GM23338 (cell line): ENCODE data around the gene NUDT16L1. TPM values are rescaled to one million over a fixed set of nuclear protein-coding genes. Genes with fewer than 3 reads are reported as not detected.

Experiments
- ATAC-seq: fragments of 200-7000 bp; cut with Tn5 transposase; 3 replicates; pipeline ENCODE4 v1.9.1; 2020
- DNase-seq: peaks from one replicate; pipeline ENCODE4 v3.0.0-alpha.2; 2015; ENCODE audit warnings: low spot score
- H2AFZ ChIP-seq: fragments of 200-600 bp; sonication (generic); 2 replicates; pipeline ENCODE4 v1.8.0; 2016; ENCODE audit warnings: antibody characterized with exemption, mild to moderate bottlenecking, moderate library complexity
- H3F3A ChIP-seq: fragments of 200-600 bp; sonication (generic); replicated peaks from 2 replicates; pipeline ENCODE4 v1.8.0; 2017; ENCODE audit warnings: antibody characterized with exemption, mixed run types, low read depth
- H3K27ac ChIP-seq: fragments of 200-600 bp; sonication (generic); 2 replicates; pipeline ENCODE4 v1.6.1; 2016; ENCODE audit warnings: low read depth
- H3K27me3 ChIP-seq: fragments of 200-600 bp; sonication (generic); 2 replicates; pipeline ENCODE4 v1.8.0; 2016; ENCODE audit warnings: mild to moderate bottlenecking, mixed run types, moderate library complexity; ENCODE audit not compliant: insufficient read depth
- H3K36me3 ChIP-seq: fragments of 200-600 bp; sonication (generic); 2 replicates; pipeline ENCODE4 v1.8.0; 2016; ENCODE audit warnings: mild to moderate bottlenecking; ENCODE audit not compliant: insufficient read depth
- H3K4me1 ChIP-seq: fragments of 200-600 bp; sonication (generic); 2 replicates; pipeline ENCODE4 v1.8.0; 2016; ENCODE audit warnings: mild to moderate bottlenecking, moderate library complexity; ENCODE audit not compliant: insufficient read depth
- H3K4me2 ChIP-seq: fragments of 200-600 bp; sonication (generic); 2 replicates; pipeline ENCODE4 v1.7.1; 2017; ENCODE audit warnings: mixed run types
- H3K4me3 ChIP-seq: fragments of 200-600 bp; sonication (generic); 2 replicates; pipeline ENCODE4 v1.6.1; 2016; ENCODE audit warnings: mixed run types
- H3K79me2 ChIP-seq: fragments of 200-600 bp; sonication (generic); replicated peaks from 2 replicates; pipeline ENCODE4 v1.8.0; 2017; ENCODE audit warnings: mild to moderate bottlenecking; ENCODE audit not compliant: insufficient read depth
- H3K9me2 ChIP-seq: fragments of 200-600 bp; sonication (generic); 2 replicates; pipeline ENCODE4 v1.8.0; 2017; ENCODE audit not compliant: insufficient read depth
- H4K20me1 ChIP-seq: fragments of 200-600 bp; sonication (generic); replicated peaks from 2 replicates; pipeline ENCODE4 v1.8.0; 2017; ENCODE audit warnings: mild to moderate bottlenecking; ENCODE audit not compliant: insufficient read depth
- H3K27ac Mint-ChIP-seq: 2 replicates; pipeline ENCODE4 v1.8.0; 2020; ENCODE audit warnings: inconsistent platforms, mild to moderate bottlenecking, moderate library complexity, mixed read lengths
- H3K27me3 Mint-ChIP-seq: 3 replicates; pipeline ENCODE4 v1.8.0; 2022; ENCODE audit warnings: low read depth, mild to moderate bottlenecking, moderate library complexity, mixed read lengths, inconsistent platforms; ENCODE audit not compliant: insufficient read depth, poor library complexity
- H3K36me3 Mint-ChIP-seq: 3 replicates; pipeline ENCODE4 v1.8.0; 2021; ENCODE audit warnings: low read depth, mild to moderate bottlenecking, inconsistent platforms, moderate library complexity, mixed read lengths
- H3K4me1 Mint-ChIP-seq: 3 replicates; pipeline ENCODE4 v1.8.0; 2020; ENCODE audit warnings: mild to moderate bottlenecking, inconsistent platforms, mixed read lengths
- H3K4me3 Mint-ChIP-seq: 3 replicates; pipeline ENCODE4 v1.8.0; 2021; ENCODE audit warnings: moderate library complexity, mild to moderate bottlenecking, inconsistent platforms, mixed read lengths
- H3K9me3 Mint-ChIP-seq: 3 replicates; pipeline ENCODE4 v1.8.0; 2020; ENCODE audit warnings: moderate library complexity, mild to moderate bottlenecking, inconsistent platforms, mixed read lengths
- CREB1 ChIP-seq: fragments of 250-450 bp; sonication (Bioruptor Pico); IDR thresholded peaks from 2 replicates; pipeline ENCODE4 v1.5.0; 2020; ENCODE audit warnings: low read depth, mild to moderate bottlenecking, moderate library complexity
- CTCF ChIP-seq, 2 experiments: fragments of 200-600 bp in 1 of 2; sonication (generic) in 1 of 2; conservative IDR thresholded peaks; 2 replicates each; pipeline versions ENCODE4 v1.5.1 to v1.6.1; 2016 to 2017; ENCODE audit warnings: antibody characterized with exemption in 2 of 2, low read depth in 2 of 2, mild to moderate bottlenecking in 2 of 2, moderate library complexity in 1 of 2
- ETS1 ChIP-seq: IDR thresholded peaks from 2 replicates; pipeline ENCODE4 v1.6.1; 2016; ENCODE audit warnings: antibody characterized with exemption
- EZH2 ChIP-seq: fragments of 200-600 bp; sonication (generic); IDR thresholded peaks from one replicate; pipeline ENCODE4 v1.8.0; 2017; ENCODE audit warnings: antibody characterized with exemption, mild to moderate bottlenecking, low read depth; ENCODE audit not compliant: unreplicated experiment
- EZH2phosphoT487 ChIP-seq: fragments of 200-600 bp; sonication (generic); IDR thresholded peaks from one replicate; pipeline ENCODE4 v1.8.1; 2018; ENCODE audit warnings: antibody characterized with exemption; ENCODE audit not compliant: unreplicated experiment
- JUNB ChIP-seq: IDR thresholded peaks from one replicate; pipeline ENCODE4 v1.6.1; 2016; ENCODE audit warnings: antibody characterized with exemption; ENCODE audit not compliant: unreplicated experiment
- NANOG ChIP-seq: IDR thresholded peaks from 2 replicates; pipeline ENCODE4 v1.6.1; 2016; ENCODE audit warnings: antibody characterized with exemption, borderline replicate concordance
- POLR2AphosphoS5 ChIP-seq: IDR thresholded peaks from 2 replicates; pipeline ENCODE4 v1.6.1; 2016; ENCODE audit warnings: antibody characterized with exemption, low read depth
- REST ChIP-seq: IDR thresholded peaks from one replicate; pipeline ENCODE4 v1.6.1; 2018; ENCODE audit warnings: antibody characterized with exemption; ENCODE audit not compliant: unreplicated experiment
- STAT1 ChIP-seq: IDR thresholded peaks from one replicate; pipeline ENCODE4 v1.6.1; 2016; ENCODE audit warnings: antibody characterized with exemption; ENCODE audit not compliant: unreplicated experiment
- ZNF114 ChIP-seq: fragments of 250-450 bp; sonication (Bioruptor Pico); IDR thresholded peaks from 2 replicates; pipeline ENCODE4 v1.5.0; 2020; ENCODE audit warnings: mild to moderate bottlenecking, moderate library complexity
- ZNF331 ChIP-seq: fragments of 250-450 bp; sonication (Bioruptor Pico); IDR thresholded peaks from 2 replicates; pipeline ENCODE4 v1.5.0; 2020; ENCODE audit warnings: low read depth, mild to moderate bottlenecking, moderate library complexity
- ZNF462 ChIP-seq: fragments of 250-450 bp; sonication (Bioruptor Pico); IDR thresholded peaks from 2 replicates; pipeline ENCODE4 v1.5.0; 2020; ENCODE audit warnings: mild to moderate bottlenecking, moderate library complexity
- polyA plus RNA-seq: library from polyadenylated mRNA; unstranded; fragments of >200 nt; fragmentation: Nextera tagmentation; extraction: Ambion mirVana; gene quantifications from 2 replicates; pipeline ENCODE4 v1.2.1, GENCODE V29; 2016
- total RNA-seq: library from RNA; depleted of rRNA; stranded (reverse); fragments of >200 nt; shearing (Covaris generic); gene quantifications from 2 replicates; pipeline ENCODE4 v1.2.3, GENCODE V29; 2014

Gene NUDT16L1
- total and polyA plus RNA-seq, 2 experiments from 2014 or later, result 37.1 to 80.4 TPM

GRCh38 chr16:4704913-4705312 lies 11.6 kb downstream of the NUDT16L1 start:
- peaks cover 51% of the 10 kb centered on the region for H3K36me3 Mint-ChIP-seq
- DNase-seq, result no peak

More at GRCh38 chr16:4704913-4705312, 11.6 kb downstream of the NUDT16L1 start:
- TF ChIP-seq REST (no peak), EZH2 (no peak), ZNF331 (CRISPR knock-in tag) (no peak), ZNF114 (CRISPR knock-in tag) (no peak), NANOG (no peak), JUNB (no peak), CTCF (conservative IDR thresholded peaks at IDR 0.05; ENCODE audit: low read depth in 2 of 2) (no peak), CREB1 (CRISPR knock-in tag) (no peak), EZH2phosphoT487 (no peak), STAT1 (no peak), POLR2AphosphoS5 (no peak), ZNF462 (CRISPR knock-in tag) (no peak), ETS1 (no peak)
- H3K27ac ChIP-seq, result no peak overlapping the region
- peak overlapping the region; percentile 48; the same call in 1 of the 2 replicates for H3K27ac Mint-ChIP-seq
- H3K4me3 Mint-ChIP-seq, result no peak overlapping the region
- H3K4me1 ChIP-seq, result no peaks in the 10 kb centered on the region
- H3K27me3 ChIP-seq, result no peaks in the 10 kb centered on the region
- no peak for ATAC-seq
- no peaks in the 10 kb centered on the region for H3K4me1 Mint-ChIP-seq
- no peak overlapping the region for H3K4me2 ChIP-seq
- H3K79me2 ChIP-seq, result peaks cover 7% of the 10 kb centered on the region; the same call in 1 of the 2 replicates
- H3K9me3 Mint-ChIP-seq, result no peaks in the 10 kb centered on the region; the same call in 2 of the 3 replicates
- H3K36me3 ChIP-seq, result peaks cover 5% of the 10 kb centered on the region
- no peaks in the 10 kb centered on the region; the same call in 1 of the 2 replicates for H3F3A ChIP-seq
- no peak overlapping the region for H2AFZ ChIP-seq
- H3K9me2 ChIP-seq, result no peaks in the 10 kb centered on the region
- peaks cover 6% of the 10 kb centered on the region for H3K27me3 Mint-ChIP-seq
- H3K4me3 ChIP-seq, result no peak overlapping the region
- peaks cover 9% of the 10 kb centered on the region for H4K20me1 ChIP-seq
